Measurements from ENCODE around the gene USHBP1.

DNA sequence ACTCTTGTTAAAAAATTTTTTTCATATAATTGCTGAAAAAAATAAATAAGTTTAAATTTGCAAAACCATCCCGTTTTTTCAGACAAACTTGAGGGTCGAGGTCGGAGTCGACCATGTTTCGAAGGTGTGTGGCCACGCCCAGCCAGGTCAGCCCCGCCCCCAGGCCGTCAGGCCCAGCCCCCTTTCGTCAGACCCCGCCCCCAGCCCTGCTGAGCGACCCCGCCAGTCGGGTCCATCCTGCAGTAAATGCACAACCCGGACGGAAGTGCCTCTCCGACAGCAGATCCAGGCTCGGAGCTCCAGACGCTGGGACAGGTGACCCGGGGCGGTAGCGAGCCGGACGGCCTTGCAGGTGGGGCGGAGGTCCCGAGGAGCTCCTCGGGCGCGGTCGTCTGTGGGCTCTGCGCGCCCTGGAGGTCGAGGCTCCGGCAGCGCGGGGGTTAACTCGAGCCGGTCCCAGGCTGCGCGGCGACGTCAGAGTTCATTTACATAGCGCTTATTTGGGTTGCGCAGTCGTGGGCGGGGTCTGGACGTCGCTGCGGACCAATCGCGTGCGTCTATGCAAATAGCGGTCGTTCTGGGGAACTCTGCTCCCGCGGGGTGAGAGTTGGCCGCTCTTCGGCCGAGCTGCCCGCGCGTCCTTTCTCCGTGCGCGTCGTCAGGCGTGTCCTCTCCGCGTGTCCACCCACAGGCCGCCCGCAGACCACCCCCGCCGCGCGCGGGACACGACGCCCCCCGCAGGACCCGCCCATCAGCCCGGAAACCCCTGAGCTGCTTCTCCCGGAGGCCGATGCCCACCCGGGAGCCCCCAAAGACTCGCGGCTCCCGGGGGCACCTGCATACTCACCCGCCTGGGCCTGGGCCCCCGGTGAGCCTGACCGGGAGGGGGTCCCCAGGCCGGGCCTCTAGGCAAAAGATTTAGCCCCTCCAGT, 38.3 kb downstream of the USHBP1 start, which contains the start of gene OCEL1:
- TF ChIP-seq EZH2 (IDR thresholded peaks at IDR 0.05; ENCODE audit: low read length, missing control alignments) = no peak
- TF ChIP-seq, protein P1, sequence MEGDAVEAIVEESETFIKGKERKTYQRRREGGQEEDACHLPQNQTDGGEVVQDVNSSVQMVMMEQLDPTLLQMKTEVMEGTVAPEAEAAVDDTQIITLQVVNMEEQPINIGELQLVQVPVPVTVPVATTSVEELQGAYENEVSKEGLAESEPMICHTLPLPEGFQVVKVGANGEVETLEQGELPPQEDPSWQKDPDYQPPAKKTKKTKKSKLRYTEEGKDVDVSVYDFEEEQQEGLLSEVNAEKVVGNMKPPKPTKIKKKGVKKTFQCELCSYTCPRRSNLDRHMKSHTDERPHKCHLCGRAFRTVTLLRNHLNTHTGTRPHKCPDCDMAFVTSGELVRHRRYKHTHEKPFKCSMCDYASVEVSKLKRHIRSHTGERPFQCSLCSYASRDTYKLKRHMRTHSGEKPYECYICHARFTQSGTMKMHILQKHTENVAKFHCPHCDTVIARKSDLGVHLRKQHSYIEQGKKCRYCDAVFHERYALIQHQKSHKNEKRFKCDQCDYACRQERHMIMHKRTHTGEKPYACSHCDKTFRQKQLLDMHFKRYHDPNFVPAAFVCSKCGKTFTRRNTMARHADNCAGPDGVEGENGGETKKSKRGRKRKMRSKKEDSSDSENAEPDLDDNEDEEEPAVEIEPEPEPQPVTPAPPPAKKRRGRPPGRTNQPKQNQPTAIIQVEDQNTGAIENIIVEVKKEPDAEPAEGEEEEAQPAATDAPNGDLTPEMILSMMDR (conservative IDR thresholded peaks at IDR 0.05 in 1 of 2, IDR thresholded peaks at IDR 0.05 in 1 of 2; ENCODE audit: low read depth in 1 of 2, low read length in 2 of 2) = no peak

Measured in fibroblast of lung (primary cell).